RWPE2 (cell line): ENCODE results near the gene TMX2.

ENCODE experiments used
- ATAC-seq: fragments of 200-7000 bp; cut with Tn5 transposase; 3 replicates; pipeline ENCODE4 v1.9.1; 2021; ENCODE audit warnings: low read depth
- DNase-seq: peaks from one replicate; pipeline ENCODE4 v3.0.0-alpha.2; 2020; ENCODE audit warnings: low spot score
- H3K27ac ChIP-seq: fragments of 450-650 bp; 2 replicates; pipeline ENCODE4 v1.5.1; 2017; ENCODE audit warnings: mild to moderate bottlenecking; ENCODE audit not compliant: poor library complexity, severe bottlenecking
- H3K27me3 ChIP-seq: fragments of 250-450 bp; sonication (Bioruptor Pico); 2 replicates; pipeline ENCODE4 v1.5.1; 2021; ENCODE audit warnings: mild to moderate bottlenecking, moderate library complexity; ENCODE audit not compliant: insufficient read depth, poor library complexity, severe bottlenecking
- H3K36me3 ChIP-seq: fragments of 250-450 bp; sonication (Bioruptor Pico); 2 replicates; pipeline ENCODE4 v1.5.1; 2020; ENCODE audit warnings: low read depth, mild to moderate bottlenecking, moderate library complexity
- H3K4me1 ChIP-seq: fragments of 250-450 bp; sonication (Bioruptor Pico); 2 replicates; pipeline ENCODE4 v1.5.1; 2021; ENCODE audit warnings: mild to moderate bottlenecking, moderate library complexity; ENCODE audit not compliant: insufficient read depth, poor library complexity, severe bottlenecking
- H3K4me3 ChIP-seq: fragments of 250-450 bp; sonication (Bioruptor Pico); 2 replicates; pipeline ENCODE4 v1.5.1; 2021; ENCODE audit warnings: mild to moderate bottlenecking, moderate library complexity; ENCODE audit not compliant: severe bottlenecking
- H3K9me3 ChIP-seq: fragments of 250-450 bp; sonication (Bioruptor Pico); 2 replicates; pipeline ENCODE4 v1.5.1; 2021; ENCODE audit warnings: mild to moderate bottlenecking, moderate library complexity; ENCODE audit not compliant: severe bottlenecking
- CTCF ChIP-seq: fragments of 450-650 bp; IDR thresholded peaks from one replicate; pipeline ENCODE4 v1.5.1; 2017; ENCODE audit warnings: mild to moderate bottlenecking, moderate library complexity; ENCODE audit not compliant: poor library complexity, severe bottlenecking

TMX2 gene

GRCh38 chr11:57741132-57742086 lies 29.0 kb downstream of the TMX2 start, which contains the start of gene SELENOH:
TSS of gene SELENOH (plus strand) at chr11:57741491. CDS start at chr11:57741596, 105 bp downstream.
- no peak for TF ChIP-seq CTCF
- Histone ChIP-seq H3K4me1 (peaks cover 5% of the 10 kb centered on the region), H3K27ac (peak within 1 kb of the TSS; percentile 73), H3K36me3 (peaks cover 54% of the 10 kb centered on the region), H3K4me3 (peak within 1 kb of the TSS; percentile 79), H3K9me3 (no peaks in the 10 kb centered on the region), H3K27me3 (no peaks in the 10 kb centered on the region)
- DNase-seq (peak; percentile 96), ATAC-seq (peak; percentile 95)

GRCh38 chr11:57742087-57742452 lies 29.7 kb downstream of the TMX2 start:
- peaks cover 54% of the 10 kb centered on the region for H3K36me3 ChIP-seq

GRCh38 chr11:57744357-57744756 lies 32.0 kb downstream of the TMX2 start:
- no peak for ATAC-seq
- TF ChIP-seq CTCF, result no peak
- Histone ChIP-seq H3K27me3 (no peaks in the 10 kb centered on the region), H3K9me3 (no peaks in the 10 kb centered on the region), H3K4me3 (no peak overlapping the region), H3K4me1 (peaks cover 5% of the 10 kb centered on the region), H3K36me3 (peaks cover 33% of the 10 kb centered on the region), H3K27ac (no peak overlapping the region)
- DNase-seq, result no peak

More at GRCh38 chr11:57742087-57742452, 29.7 kb downstream of the TMX2 start:
- peak overlapping the region; percentile 73 for H3K27ac ChIP-seq
- H3K27me3 ChIP-seq, result no peaks in the 10 kb centered on the region
- no peaks in the 10 kb centered on the region for H3K9me3 ChIP-seq
- peaks cover 5% of the 10 kb centered on the region for H3K4me1 ChIP-seq
- TF ChIP-seq CTCF, result no peak
- H3K4me3 ChIP-seq, result peak overlapping the region; percentile 79
- no peak for DNase-seq
- ATAC-seq, result no peak

- TF ChIP-seq CTCF, result no peak
- ATAC-seq, result no peak
- Histone ChIP-seq H3K27ac (no peak overlapping the region), H3K4me1 (peaks cover 5% of the 10 kb centered on the region), H3K27me3 (no peaks in the 10 kb centered on the region), H3K9me3 (no peaks in the 10 kb centered on the region), H3K36me3 (peaks cover 29% of the 10 kb centered on the region), H3K4me3 (no peak overlapping the region)
- DNase-seq, result no peak
These were observed 32.8 kb downstream of the TMX2 start for GRCh38 chr11:57745206-57745605.

GRCh38 chr11:57746920-57747319 lies 34.5 kb downstream of the TMX2 start:
- no peaks in the 10 kb centered on the region for H3K27me3 ChIP-seq
- peaks cover 5% of the 10 kb centered on the region for H3K4me1 ChIP-seq
- peaks cover 25% of the 10 kb centered on the region for H3K36me3 ChIP-seq
- no peak overlapping the region for H3K27ac ChIP-seq
- H3K9me3 ChIP-seq, result no peaks in the 10 kb centered on the region
- ATAC-seq (no peak), DNase-seq (no peak)
- no peak overlapping the region for H3K4me3 ChIP-seq
- TF ChIP-seq CTCF, result no peak
